ENCODE results near the gene TCF3. TPM values are rescaled to one million over a fixed set of nuclear protein-coding genes. Genes with fewer than 3 reads are reported as not detected.

The TCF3 gene
- total RNA-seq, 1 donor from 2014 or later: 43.2 TPM

GRCh38 chr19:1585243-1585580, 67.2 kb downstream of the TCF3 start:
- no peak for DNase-seq
- Histone ChIP-seq H3K4me1 (peaks cover 2% of the 10 kb centered on the region), H3K27ac (no peak overlapping the region), H3K4me3 (no peak overlapping the region), H3K27me3 (no peaks in the 10 kb centered on the region), H3K36me3 (peaks cover 42% of the 10 kb centered on the region), H3K9me3 (no peaks in the 10 kb centered on the region)
- TF ChIP-seq, protein P1, sequence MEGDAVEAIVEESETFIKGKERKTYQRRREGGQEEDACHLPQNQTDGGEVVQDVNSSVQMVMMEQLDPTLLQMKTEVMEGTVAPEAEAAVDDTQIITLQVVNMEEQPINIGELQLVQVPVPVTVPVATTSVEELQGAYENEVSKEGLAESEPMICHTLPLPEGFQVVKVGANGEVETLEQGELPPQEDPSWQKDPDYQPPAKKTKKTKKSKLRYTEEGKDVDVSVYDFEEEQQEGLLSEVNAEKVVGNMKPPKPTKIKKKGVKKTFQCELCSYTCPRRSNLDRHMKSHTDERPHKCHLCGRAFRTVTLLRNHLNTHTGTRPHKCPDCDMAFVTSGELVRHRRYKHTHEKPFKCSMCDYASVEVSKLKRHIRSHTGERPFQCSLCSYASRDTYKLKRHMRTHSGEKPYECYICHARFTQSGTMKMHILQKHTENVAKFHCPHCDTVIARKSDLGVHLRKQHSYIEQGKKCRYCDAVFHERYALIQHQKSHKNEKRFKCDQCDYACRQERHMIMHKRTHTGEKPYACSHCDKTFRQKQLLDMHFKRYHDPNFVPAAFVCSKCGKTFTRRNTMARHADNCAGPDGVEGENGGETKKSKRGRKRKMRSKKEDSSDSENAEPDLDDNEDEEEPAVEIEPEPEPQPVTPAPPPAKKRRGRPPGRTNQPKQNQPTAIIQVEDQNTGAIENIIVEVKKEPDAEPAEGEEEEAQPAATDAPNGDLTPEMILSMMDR (IDR thresholded peaks at IDR 0.05): no peak
- intact Hi-C loops (cut with DNase I): no loop called here
- peak; percentile 10 for ATAC-seq

DNA sequence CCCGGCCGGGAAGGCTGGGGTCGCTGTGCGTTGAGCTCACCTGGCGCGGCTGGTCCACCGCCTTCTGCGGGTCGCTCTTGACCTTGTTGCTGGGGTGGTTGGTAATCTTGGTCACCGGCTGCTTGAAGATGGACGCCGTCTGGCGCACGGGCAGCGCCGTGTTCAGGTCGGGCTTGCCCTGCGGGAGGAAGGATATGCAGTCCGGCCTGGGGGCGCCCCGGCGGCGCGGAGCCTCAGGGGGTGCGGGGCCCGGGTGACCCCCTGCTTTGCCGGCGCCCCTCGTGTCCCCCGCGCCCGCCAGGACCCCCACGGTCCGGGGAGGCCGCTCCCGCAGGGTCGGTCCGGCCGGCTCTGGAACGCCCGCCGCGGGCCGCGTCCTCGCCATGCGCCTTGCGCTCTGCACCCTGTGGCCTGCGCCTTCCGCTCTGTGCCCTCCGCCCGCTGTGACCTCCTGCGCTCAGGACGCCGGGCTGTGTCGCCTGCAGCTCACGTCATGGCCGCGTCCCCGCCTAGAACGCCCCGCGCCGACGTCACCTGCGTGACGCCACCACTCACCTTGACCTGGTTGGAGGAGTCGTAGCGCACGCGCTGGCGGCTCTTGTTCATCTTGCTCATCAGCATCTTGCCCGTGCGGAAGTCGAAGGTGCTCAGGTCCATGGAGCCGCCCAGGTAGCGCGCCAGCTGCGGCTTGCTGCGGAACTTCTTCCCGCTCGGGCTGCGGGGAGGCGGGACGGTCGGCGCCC, 67.7 kb downstream of the TCF3 start:
- Histone ChIP-seq H3K36me3 (peaks cover 47% of the 10 kb centered on the region), H3K4me1 (no peaks in the 10 kb centered on the region), H3K27me3 (no peaks in the 10 kb centered on the region), H3K9me3 (no peaks in the 10 kb centered on the region), H3K27ac (no peak overlapping the region), H3K4me3 (no peak overlapping the region)
- no peak for DNase-seq
- TF ChIP-seq, protein P1 (IDR thresholded peaks at IDR 0.05): no peak
- peak; percentile 9 for ATAC-seq
- intact Hi-C loops (cut with DNase I): no loop called here

- DNase-seq: no peak
- Histone ChIP-seq H3K9me3 (no peaks in the 10 kb centered on the region), H3K36me3 (peaks cover 66% of the 10 kb centered on the region), H3K4me1 (no peaks in the 10 kb centered on the region), H3K27me3 (no peaks in the 10 kb centered on the region), H3K27ac (no peak overlapping the region), H3K4me3 (no peak overlapping the region)
- TF ChIP-seq, protein P1 (IDR thresholded peaks at IDR 0.05): no peak
- no peak for ATAC-seq
- intact Hi-C loops (cut with DNase I): no loop called here
Observed at GRCh38 chr19:1582201-1582600, 70.2 kb downstream of the TCF3 start.

GRCh38 chr19:1580957-1581356, 71.5 kb downstream of the TCF3 start:
- H3K9me3 ChIP-seq: no peaks in the 10 kb centered on the region
- H3K27me3 ChIP-seq: no peaks in the 10 kb centered on the region
- H3K4me3 ChIP-seq: no peak overlapping the region
- DNase-seq (no peak), ATAC-seq (no peak)
- TF ChIP-seq, protein P1 (IDR thresholded peaks at IDR 0.05): no peak
- intact Hi-C loops (cut with DNase I): no loop called here
- peaks cover 71% of the 10 kb centered on the region for H3K36me3 ChIP-seq
- H3K27ac ChIP-seq: no peak overlapping the region
- no peaks in the 10 kb centered on the region for H3K4me1 ChIP-seq

DNA sequence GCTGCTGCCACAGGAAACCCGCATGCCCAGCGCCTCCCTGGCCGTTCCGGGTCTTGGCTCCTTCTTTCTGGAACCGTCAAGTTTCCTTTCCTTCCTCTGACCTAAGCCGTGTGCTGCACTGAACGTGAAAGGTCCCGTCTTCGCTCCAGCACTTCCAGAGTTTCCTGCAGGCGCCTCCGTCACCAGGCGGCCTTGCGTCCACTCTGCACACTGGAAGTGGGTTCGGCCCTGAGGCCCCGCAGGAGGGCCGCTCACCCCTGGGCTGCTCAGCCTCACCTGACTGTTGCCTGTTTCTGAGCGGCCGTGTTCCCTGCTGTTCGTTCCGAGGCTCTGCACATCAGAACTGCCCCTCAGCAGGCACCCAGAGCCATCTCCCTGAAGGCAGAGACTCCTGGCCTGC, 72.0 kb downstream of the TCF3 start:
- Histone ChIP-seq H3K27me3 (no peaks in the 10 kb centered on the region), H3K4me1 (no peaks in the 10 kb centered on the region), H3K27ac (no peak overlapping the region), H3K4me3 (no peak overlapping the region), H3K9me3 (no peaks in the 10 kb centered on the region), H3K36me3 (peaks cover 71% of the 10 kb centered on the region)
- DNase-seq: no peak
- intact Hi-C loops (cut with DNase I): no loop called here
- no peak for ATAC-seq
- TF ChIP-seq, protein P1 (IDR thresholded peaks at IDR 0.05): no peak

DNA sequence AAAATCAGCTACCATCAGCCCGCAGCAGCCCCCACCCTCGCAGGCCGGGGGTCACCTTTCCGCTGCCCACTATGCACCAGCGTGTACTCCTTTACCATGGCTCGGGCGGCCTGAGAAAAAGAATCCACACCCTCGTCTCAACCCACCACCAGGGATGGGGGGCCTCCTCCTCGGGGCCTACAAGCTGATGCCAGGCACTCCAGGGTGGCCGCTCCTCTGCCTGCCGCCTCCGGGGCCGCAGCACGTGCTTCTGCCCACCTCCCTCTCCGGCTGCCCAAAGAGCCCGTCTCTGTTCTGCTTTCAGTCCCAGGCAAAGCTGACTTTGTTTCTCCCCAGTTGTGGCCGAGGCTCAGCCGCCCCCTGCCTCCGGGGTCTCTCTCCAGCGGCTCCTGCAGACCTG, 73.2 kb downstream of the TCF3 start:
- H3K36me3 ChIP-seq: peaks cover 69% of the 10 kb centered on the region
- DNase-seq: no peak
- H3K9me3 ChIP-seq: no peaks in the 10 kb centered on the region
- TF ChIP-seq, protein P1 (IDR thresholded peaks at IDR 0.05): no peak
- H3K27me3 ChIP-seq: no peaks in the 10 kb centered on the region
- intact Hi-C loops (cut with DNase I): no loop called here
- H3K4me3 ChIP-seq: no peak overlapping the region
- no peak overlapping the region for H3K27ac ChIP-seq
- no peaks in the 10 kb centered on the region for H3K4me1 ChIP-seq
- no peak for ATAC-seq
